Measurements from ENCODE around the gene IFITM2. TPM values are rescaled to one million over a fixed set of nuclear protein-coding genes. Genes with fewer than 3 reads are reported as not detected.
A peak's percentile ranks its signal among the peaks of the same experiment; 100 is the strongest.

IFITM2 gene
- total and polyA plus RNA-seq, 2 of the 13 experiments (the other 11 are each of a cell fraction or from before 2014, with no cell fraction given), result 13.8 to 267 TPM

DNA sequence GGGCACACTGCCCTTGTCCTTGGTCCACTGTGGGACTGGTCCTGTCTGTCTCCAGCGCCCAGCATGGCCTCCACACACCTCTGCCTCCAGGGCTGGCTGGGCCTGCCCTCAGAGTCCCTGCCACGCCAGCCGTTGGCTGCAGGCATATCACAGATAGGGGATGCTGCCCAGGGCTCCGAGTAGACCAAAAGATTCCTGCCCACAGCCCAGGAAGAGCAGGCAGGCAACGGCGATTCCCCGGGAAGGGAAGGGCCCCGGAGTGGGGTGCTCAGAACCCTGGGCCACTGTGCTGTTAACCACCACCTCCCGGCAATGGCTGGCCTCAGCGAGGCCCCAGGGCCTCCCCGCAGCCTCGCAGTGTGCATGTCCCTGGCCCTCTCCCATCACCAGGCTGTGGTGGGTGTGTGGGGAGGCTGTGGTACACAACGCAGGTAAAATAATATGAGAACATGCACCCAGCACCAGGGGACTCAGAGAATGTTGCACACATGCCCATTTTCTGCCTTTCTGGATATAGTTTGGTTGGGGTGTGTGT lies 10.5 kb upstream of the IFITM2 start:
- H3K4me2 ChIP-seq (ENCODE audit: low read depth, low read length), result no peak overlapping the region
- H3K27ac ChIP-seq (ENCODE audit: extremely low read length, insufficient read depth, low read length), result no peak overlapping the region
- FAIRE-seq, result no peak
- ATAC-seq, result peak; percentile 5; the same call in 1 of the 3 replicates
- no peaks in the 10 kb centered on the region for H3K9me3 ChIP-seq (ENCODE audit: low read length)
- H3K4me1 ChIP-seq (ENCODE audit: insufficient read depth, low read length), result peaks cover 35% of the 10 kb centered on the region
- TF ChIP-seq KDM2A (CRISPR knock-in tag; IDR thresholded peaks at IDR 0.05; ENCODE audit: borderline replicate concordance, low read depth), result no peak
- TF ChIP-seq PBX3 (CRISPR knock-in tag; IDR thresholded peaks at IDR 0.05; ENCODE audit: borderline replicate concordance), result no peak
- TF ChIP-seq ZFY (CRISPR knock-in tag; IDR thresholded peaks at IDR 0.05), result 0 out of 2 replicates have a peak, but pooled peaks have one; percentile 0
- TF ChIP-seq ZC3H13 (CRISPR knock-in tag; IDR thresholded peaks at IDR 0.05), result 0 out of 2 replicates have a peak, but pooled peaks have one; percentile 44
- TF ChIP-seq POLR2G (IDR thresholded peaks at IDR 0.05; ENCODE audit: low read depth, low read length), result peak; percentile 27; the same call in 1 of the 2 replicates
- TF ChIP-seq ZNF317 (CRISPR knock-in tag; IDR thresholded peaks at IDR 0.05), result no peak
- TF ChIP-seq AKAP8 (CRISPR knock-in tag; IDR thresholded peaks at IDR 0.05), result 0 out of 2 replicates have a peak, but pooled peaks have one; percentile 21
- in situ Hi-C loops (cut with HindIII; ENCODE audit: extremely low pct_ligation_motif_present, low pct_unique_long_range_greater_than_20kb) (no loop called here), intact Hi-C loops (cut with micrococcal nuclease; ENCODE audit: unreplicated experiment) (no loop called here)
- H3K36me3 ChIP-seq (replicated peaks in 1 of 2; ENCODE audit: control insufficient read depth in 1 of 2, insufficient read depth in 2 of 2, low read length in 2 of 2), result 0 out of 5 replicates have a peak, but pooled peaks cover 0 to 2% of the 10 kb centered on the region in 2 experiments
- no peaks in the 10 kb centered on the region for H4K20me1 ChIP-seq (ENCODE audit: insufficient read depth, low read length)
- WGBS (ENCODE audit: low lambda C conversion rate), result 51% methylated on average over 12 of the region's 13 CpGs
- no TSS peak for BruUV-seq (replicated peaks)
- H3K4me3 ChIP-seq (replicated peaks in 1 of 3; ENCODE audit: insufficient read depth in 1 of 3, low read depth in 2 of 3, low read length in 3 of 3), result no peak overlapping the region
- ChIA-PET POLR2A (no interaction called here), CTCF (ENCODE audit: low intra/inter-chr PET ratio, low total read pairs) (no interaction called here)
- H2AFZ ChIP-seq (ENCODE audit: low read length), result no peak overlapping the region
- peaks cover 11 to 20% of the 10 kb centered on the region in 2 experiments for H3K27me3 ChIP-seq (ENCODE audit: control insufficient read depth in 1 of 2, insufficient read depth in 2 of 2, low read length in 2 of 2)
- DNase-seq (ENCODE audit: low spot score), result no peak
- no peak overlapping the region for H3K9ac ChIP-seq (ENCODE audit: insufficient read depth, low read depth, low read length)
- no peaks in the 10 kb centered on the region for H3K79me2 ChIP-seq (ENCODE audit: insufficient read depth, low read length)

All from HepG2 (cell line).